ENCODE results near the gene MCL1. TPM values are rescaled to one million over a fixed set of nuclear protein-coding genes. Genes with fewer than 3 reads are reported as not detected.
"Not testable (repeated sequence)": the region's sequence is repeated elsewhere in the genome, so short reads cannot be mapped to it uniquely, and the experiment has no call there.

Gene MCL1
- total RNA-seq, 2 donors from 2014 or later = 199 to 333 TPM

DNA sequence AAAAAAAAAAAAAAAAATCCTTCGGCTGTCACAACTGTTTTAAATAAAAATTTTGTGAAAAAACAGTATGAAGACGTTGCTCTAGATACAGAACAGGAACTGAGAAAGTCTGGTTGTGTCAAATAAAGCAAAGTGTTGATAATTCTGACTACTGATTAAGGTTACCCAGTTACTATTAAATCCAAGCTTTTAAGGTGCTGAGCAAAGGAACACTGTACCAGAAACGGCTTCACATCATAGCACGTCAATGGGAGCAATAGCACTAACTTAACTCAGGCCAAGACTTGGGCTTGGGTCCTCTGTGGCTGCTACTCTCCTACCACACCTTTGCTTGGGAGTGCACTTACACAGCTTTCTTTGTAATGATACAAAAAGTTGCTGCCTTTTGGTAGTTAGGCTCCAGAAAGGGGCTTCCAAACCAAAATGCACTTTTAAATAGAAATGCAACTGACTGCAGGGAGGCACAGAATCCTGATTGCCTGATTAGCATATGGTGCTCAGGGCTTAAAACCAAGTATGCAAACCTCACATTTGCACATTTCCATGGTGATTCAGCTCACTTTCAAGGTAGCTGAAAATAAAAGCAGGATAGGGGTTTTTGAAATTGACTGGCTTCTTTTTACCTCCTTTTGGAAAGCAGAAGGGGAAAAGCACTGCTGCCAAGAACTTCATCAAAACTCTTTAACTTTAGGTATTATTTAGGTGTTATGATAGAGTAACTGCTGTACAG, 6.3 kb downstream of the MCL1 start:
- ATAC-seq (no peak), DNase-seq (ENCODE audit: low spot score) (no peak)
- peaks cover 64 to 73% of the 10 kb centered on the region in 2 donors for H3K4me1 Mint-ChIP-seq (ENCODE audit: low read depth in 2 of 2)
- peak overlapping the region; percentile 98 to 100 for H3K27ac Mint-ChIP-seq
- no peaks in the 10 kb centered on the region for H3K9me3 Mint-ChIP-seq
- no peaks in the 10 kb centered on the region for H3K27me3 Mint-ChIP-seq
- peaks cover 46% of the 10 kb centered on the region for H3K36me3 Mint-ChIP-seq
- peak overlapping the region; percentile 92 for H3K4me3 Mint-ChIP-seq

GRCh38 chr1:150568594-150568966, 10.8 kb downstream of the MCL1 start:
- Mint-ChIP-seq H3K4me3 (peak overlapping the region; percentile 89), H3K4me1 (ENCODE audit: low read depth in 2 of 2) (peaks cover 67 to 79% of the 10 kb centered on the region in 2 donors), H3K36me3 (peaks cover 7% of the 10 kb centered on the region)

GRCh38 chr1:150567717-150568593, 11.5 kb downstream of the MCL1 start:
- ATAC-seq (peak; percentile 50 to 62), DNase-seq (ENCODE audit: low spot score) (peak; percentile 70)
- peak overlapping the region; percentile 98 to 100 for H3K27ac Mint-ChIP-seq
- H3K36me3 Mint-ChIP-seq = peaks cover 7% of the 10 kb centered on the region
- no peaks in the 10 kb centered on the region for H3K9me3 Mint-ChIP-seq
- no peaks in the 10 kb centered on the region for H3K27me3 Mint-ChIP-seq
- peak overlapping the region; percentile 89 for H3K4me3 Mint-ChIP-seq
- H3K4me1 Mint-ChIP-seq (ENCODE audit: low read depth in 2 of 2) = peaks cover 68 to 80% of the 10 kb centered on the region in 2 donors

More at GRCh38 chr1:150568594-150568966, 10.8 kb downstream of the MCL1 start:
- ATAC-seq (no peak), DNase-seq (ENCODE audit: low spot score) (no peak)
- Mint-ChIP-seq H3K27me3 (no peaks in the 10 kb centered on the region), H3K9me3 (no peaks in the 10 kb centered on the region), H3K27ac (peak overlapping the region; percentile 98 to 100)

- DNase-seq (ENCODE audit: low spot score) (peak; percentile 83), ATAC-seq (peak; percentile 77 to 79)
- H3K36me3 Mint-ChIP-seq = peaks cover 7% of the 10 kb centered on the region
- H3K4me1 Mint-ChIP-seq (ENCODE audit: low read depth in 2 of 2) = peaks cover 71 to 84% of the 10 kb centered on the region in 2 donors
- peak overlapping the region; percentile 89 for H3K4me3 Mint-ChIP-seq
- H3K27ac Mint-ChIP-seq = peak overlapping the region; percentile 98 to 100
- no peaks in the 10 kb centered on the region for H3K27me3 Mint-ChIP-seq
- H3K9me3 Mint-ChIP-seq = no peaks in the 10 kb centered on the region
These were observed 12.1 kb downstream of the MCL1 start for GRCh38 chr1:150567341-150567716.

GRCh38 chr1:150566589-150567340, 12.6 kb downstream of the MCL1 start:
- Mint-ChIP-seq H3K4me1 (ENCODE audit: low read depth in 2 of 2) (peaks cover 73 to 85% of the 10 kb centered on the region in 2 donors), H3K9me3 (no peaks in the 10 kb centered on the region), H3K4me3 (peak overlapping the region; percentile 89), H3K27me3 (no peaks in the 10 kb centered on the region), H3K36me3 (peaks cover 7% of the 10 kb centered on the region), H3K27ac (peak overlapping the region; percentile 98 to 100)
- ATAC-seq = no peak
- DNase-seq (ENCODE audit: low spot score) = peak; percentile 39

DNA sequence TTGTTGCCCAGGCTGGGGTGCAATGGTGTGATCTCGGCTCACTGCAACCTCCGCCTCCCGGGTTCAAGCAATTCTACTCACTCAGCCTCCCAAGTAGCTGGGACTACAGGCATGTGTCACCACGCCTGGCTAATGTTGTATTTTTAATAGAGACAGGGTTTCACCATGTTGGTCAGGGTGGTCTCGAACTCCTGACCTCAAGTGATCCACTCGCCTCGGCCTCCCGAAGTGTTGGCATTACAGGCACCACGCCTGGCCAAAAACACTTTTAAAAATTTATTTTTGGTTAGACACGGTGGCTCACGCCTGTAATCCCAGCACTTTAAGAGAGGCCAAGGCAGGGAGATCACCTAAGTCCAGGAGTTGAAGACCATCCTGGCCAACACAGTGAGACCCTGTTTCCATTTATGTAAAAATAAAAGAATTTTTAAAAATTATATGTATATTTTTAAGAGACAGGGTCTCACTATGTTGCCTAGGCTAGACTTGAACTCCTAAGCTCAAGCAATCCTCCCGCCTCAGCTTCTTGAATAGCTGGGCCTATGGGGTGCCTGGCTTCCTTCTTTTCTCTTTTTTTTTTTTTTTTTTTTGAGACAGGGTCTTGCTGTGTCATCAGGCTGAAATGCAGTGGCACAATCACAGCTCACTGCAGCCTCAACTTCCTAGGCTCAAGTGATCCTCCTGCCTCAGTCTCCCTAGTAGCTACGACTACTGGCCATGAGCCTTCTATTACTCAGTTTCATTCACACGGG, 14.0 kb downstream of the MCL1 start:
- Mint-ChIP-seq H3K27ac (peak overlapping the region; percentile 98 to 100), H3K4me3 (peak overlapping the region; percentile 89), H3K4me1 (ENCODE audit: low read depth in 2 of 2) (peaks cover 80 to 87% of the 10 kb centered on the region in 2 donors)
- not testable (repeated sequence) for H3K9me3 Mint-ChIP-seq, H3K36me3 Mint-ChIP-seq, ATAC-seq, H3K27me3 Mint-ChIP-seq
- DNase-seq (ENCODE audit: low spot score) = peak; percentile 12

- peak; percentile 60 for DNase-seq (ENCODE audit: low spot score)
- Mint-ChIP-seq H3K27ac (peak overlapping the region; percentile 98 to 100), H3K4me3 (peak overlapping the region; percentile 96), H3K9me3 (no peaks in the 10 kb centered on the region), H3K4me1 (ENCODE audit: low read depth in 2 of 2) (peaks cover 76 to 82% of the 10 kb centered on the region in 2 donors), H3K27me3 (no peaks in the 10 kb centered on the region), H3K36me3 (no peaks in the 10 kb centered on the region)
- ATAC-seq = no peak
These were observed 15.1 kb downstream of the MCL1 start for GRCh38 chr1:150564051-150564991.

- DNase-seq (ENCODE audit: low spot score) = peak; percentile 59
- no peaks in the 10 kb centered on the region for H3K27me3 Mint-ChIP-seq
- H3K9me3 Mint-ChIP-seq = no peaks in the 10 kb centered on the region
- peak overlapping the region; percentile 98 to 100 for H3K27ac Mint-ChIP-seq
- peak overlapping the region; percentile 96 for H3K4me3 Mint-ChIP-seq
- ATAC-seq = peak in 1 of 2 donors; percentile 8
- H3K4me1 Mint-ChIP-seq (ENCODE audit: low read depth in 2 of 2) = peaks cover 70 to 75% of the 10 kb centered on the region in 2 donors
- H3K36me3 Mint-ChIP-seq = no peaks in the 10 kb centered on the region
These were observed 15.9 kb downstream of the MCL1 start for GRCh38 chr1:150563340-150564038.

DNA sequence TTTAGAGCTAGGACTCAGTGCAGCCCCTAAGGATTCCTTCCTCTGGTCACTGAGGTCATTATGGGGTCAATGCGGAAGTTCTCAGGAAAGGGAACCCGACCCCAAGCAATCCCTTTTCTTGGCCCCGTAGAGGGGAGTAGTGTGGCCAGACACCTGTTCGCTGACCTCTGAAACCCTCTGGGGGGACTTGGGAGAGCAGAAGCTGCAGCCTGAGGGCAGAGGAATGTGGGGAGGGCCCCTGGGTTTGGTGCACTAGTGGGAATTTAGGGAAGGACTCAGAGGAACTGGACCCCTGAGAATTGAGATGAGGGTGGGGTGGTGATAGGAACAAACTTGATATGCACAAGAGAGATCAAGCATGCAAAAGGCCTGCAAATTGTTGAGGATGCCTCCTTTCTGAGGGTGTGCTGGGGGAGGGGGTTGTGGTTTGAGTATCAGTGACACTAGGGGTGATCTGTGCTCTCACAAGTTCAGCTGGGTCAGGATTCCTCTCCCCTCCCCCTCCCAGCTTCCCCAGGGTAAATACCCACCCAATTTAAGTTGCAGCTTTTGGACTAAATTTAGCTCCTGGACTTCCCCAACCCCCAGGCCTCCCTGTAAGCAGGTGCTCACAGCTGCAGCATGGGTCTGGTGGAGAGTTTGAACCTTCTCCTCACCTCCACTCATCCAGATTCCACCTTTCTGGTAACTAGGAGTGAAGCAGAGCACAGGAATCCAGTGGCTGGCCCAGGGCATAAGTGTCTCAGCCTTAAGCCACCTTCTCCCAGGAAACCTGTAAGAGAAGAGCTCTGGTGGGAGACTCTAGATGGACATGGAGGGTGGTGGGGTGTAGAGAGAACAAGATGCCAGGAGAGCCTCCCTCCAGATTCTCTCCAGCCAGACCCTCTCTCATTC, 16.7 kb downstream of the MCL1 start:
- peak; percentile 31 to 46 for ATAC-seq
- peak overlapping the region; percentile 96 for H3K4me3 Mint-ChIP-seq
- H3K36me3 Mint-ChIP-seq = no peaks in the 10 kb centered on the region
- peaks cover 62 to 67% of the 10 kb centered on the region in 2 donors for H3K4me1 Mint-ChIP-seq (ENCODE audit: low read depth in 2 of 2)
- H3K27me3 Mint-ChIP-seq = no peaks in the 10 kb centered on the region
- no peaks in the 10 kb centered on the region for H3K9me3 Mint-ChIP-seq
- H3K27ac Mint-ChIP-seq = peak overlapping the region; percentile 98 to 100
- peak; percentile 88 for DNase-seq (ENCODE audit: low spot score)

DNA sequence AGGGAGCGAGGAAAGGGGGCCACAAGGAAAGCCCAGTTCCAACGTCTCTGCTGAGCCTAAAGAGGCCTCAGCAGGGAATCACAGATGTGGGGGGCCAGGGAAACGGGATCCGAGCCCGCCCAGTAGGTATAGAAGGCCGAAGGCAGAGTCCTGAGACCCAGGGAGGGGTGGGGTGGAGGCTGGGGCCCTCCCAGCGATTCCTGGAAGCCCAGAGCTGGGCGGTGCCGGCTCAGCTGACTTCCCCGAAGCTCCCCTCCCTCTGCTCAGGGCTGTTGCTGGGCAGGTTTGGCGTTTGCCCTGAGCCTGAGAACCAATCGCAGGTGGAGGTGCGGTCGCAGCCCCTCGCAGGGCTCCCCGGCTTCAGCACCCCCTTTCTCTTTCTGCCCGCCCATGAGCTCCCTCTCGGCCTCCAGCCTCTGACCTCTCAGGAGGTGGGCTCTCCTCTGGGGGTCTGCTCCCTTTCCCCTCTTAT, 17.4 kb downstream of the MCL1 start:
- Mint-ChIP-seq H3K36me3 (no peaks in the 10 kb centered on the region), H3K27me3 (no peaks in the 10 kb centered on the region), H3K4me1 (ENCODE audit: low read depth in 2 of 2) (peaks cover 55 to 60% of the 10 kb centered on the region in 2 donors), H3K9me3 (no peaks in the 10 kb centered on the region), H3K4me3 (peak overlapping the region; percentile 96), H3K27ac (peak overlapping the region; percentile 98 to 100)
- ATAC-seq (peak; percentile 82 to 85), DNase-seq (ENCODE audit: low spot score) (peak; percentile 96)

Measured in natural killer cell treated with Interleukin-12 subunit alpha and Interleukin-12 subunit beta and Interleukin-15 and Interleukin-18, amount 100 ng/mL, for 72 hours (primary cell).